Endothelial cell (in vitro differentiated cells): Measurements from ENCODE around the gene ITSN2. TPM values are rescaled to one million over a fixed set of nuclear protein-coding genes. Genes with fewer than 3 reads are reported as not detected.

Experiments
- DNase-seq: peaks from one replicate; pipeline ENCODE4 v3.0.0; 2021; ENCODE audit warnings: low spot score
- H3K27ac Mint-ChIP-seq: one replicate; pipeline ENCODE4 v1.8.0; 2021; ENCODE audit warnings: mixed read lengths, inconsistent platforms; ENCODE audit not compliant: unreplicated experiment
- H3K27me3 Mint-ChIP-seq: one replicate; pipeline ENCODE4 v1.8.0; 2021; ENCODE audit warnings: mild to moderate bottlenecking, moderate library complexity, mixed read lengths, inconsistent platforms; ENCODE audit not compliant: unreplicated experiment
- H3K36me3 Mint-ChIP-seq: one replicate; pipeline ENCODE4 v1.8.0; 2021; ENCODE audit warnings: mild to moderate bottlenecking, low read depth, mixed read lengths, inconsistent platforms; ENCODE audit not compliant: unreplicated experiment
- H3K4me1 Mint-ChIP-seq: one replicate; pipeline ENCODE4 v1.8.0; 2021; ENCODE audit warnings: mild to moderate bottlenecking, mixed read lengths, inconsistent platforms; ENCODE audit not compliant: unreplicated experiment
- H3K4me3 Mint-ChIP-seq: one replicate; pipeline ENCODE4 v1.8.0; 2021; ENCODE audit warnings: mild to moderate bottlenecking, mixed read lengths, inconsistent platforms; ENCODE audit not compliant: unreplicated experiment
- H3K9me3 Mint-ChIP-seq: one replicate; pipeline ENCODE4 v1.8.0; 2021; ENCODE audit warnings: mixed read lengths, inconsistent platforms; ENCODE audit not compliant: unreplicated experiment
- total RNA-seq: library from RNA; stranded (reverse); fragmentation: NEBNext Ultra II Directional; extraction: Animal tissue kit (Norgen Biotek cat#: 25700); gene quantifications from one replicate; pipeline ENCODE4 v1.2.1, GENCODE V29; 2021; ENCODE audit not compliant: unreplicated experiment
- TF ChIP-seq, protein P1 (sequence below): fragments of 200-600 bp; sonication (generic); IDR thresholded peaks from one replicate; pipeline ENCODE4 v1.5.0; 2021; ENCODE audit warnings: antibody characterized with exemption; ENCODE audit not compliant: unreplicated experiment

ITSN2 gene
- total RNA-seq, 1 donor from 2014 or later: 73.3 TPM

DNA sequence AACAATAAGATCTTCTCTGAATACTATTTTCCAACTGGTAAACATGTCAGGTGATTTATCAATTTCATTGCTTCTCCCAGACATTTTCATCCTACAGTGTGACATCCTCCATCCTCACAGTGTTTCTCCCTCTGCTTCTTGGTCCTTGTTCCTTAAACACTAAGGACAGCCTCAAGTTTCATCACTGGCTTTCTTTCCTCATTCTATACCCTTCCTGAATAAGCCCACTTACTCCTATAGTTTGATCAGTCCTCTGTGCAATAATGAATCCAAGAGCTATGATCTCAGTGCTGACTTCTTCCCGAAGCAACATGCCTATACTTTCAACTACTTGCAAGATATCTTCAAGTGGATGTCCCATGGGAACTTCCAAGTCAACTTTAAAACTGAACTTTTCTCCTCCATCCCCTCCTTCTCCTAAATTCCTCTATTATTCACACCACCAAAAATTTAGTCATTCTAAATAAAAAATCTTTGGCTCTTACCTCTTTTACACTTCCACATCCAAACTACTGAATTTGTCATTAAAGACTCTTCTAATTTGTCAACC lies 97.8 kb downstream of the ITSN2 start:
- no peak for DNase-seq
- peaks cover 5% of the 10 kb centered on the region for H3K36me3 Mint-ChIP-seq
- TF ChIP-seq, protein P1, sequence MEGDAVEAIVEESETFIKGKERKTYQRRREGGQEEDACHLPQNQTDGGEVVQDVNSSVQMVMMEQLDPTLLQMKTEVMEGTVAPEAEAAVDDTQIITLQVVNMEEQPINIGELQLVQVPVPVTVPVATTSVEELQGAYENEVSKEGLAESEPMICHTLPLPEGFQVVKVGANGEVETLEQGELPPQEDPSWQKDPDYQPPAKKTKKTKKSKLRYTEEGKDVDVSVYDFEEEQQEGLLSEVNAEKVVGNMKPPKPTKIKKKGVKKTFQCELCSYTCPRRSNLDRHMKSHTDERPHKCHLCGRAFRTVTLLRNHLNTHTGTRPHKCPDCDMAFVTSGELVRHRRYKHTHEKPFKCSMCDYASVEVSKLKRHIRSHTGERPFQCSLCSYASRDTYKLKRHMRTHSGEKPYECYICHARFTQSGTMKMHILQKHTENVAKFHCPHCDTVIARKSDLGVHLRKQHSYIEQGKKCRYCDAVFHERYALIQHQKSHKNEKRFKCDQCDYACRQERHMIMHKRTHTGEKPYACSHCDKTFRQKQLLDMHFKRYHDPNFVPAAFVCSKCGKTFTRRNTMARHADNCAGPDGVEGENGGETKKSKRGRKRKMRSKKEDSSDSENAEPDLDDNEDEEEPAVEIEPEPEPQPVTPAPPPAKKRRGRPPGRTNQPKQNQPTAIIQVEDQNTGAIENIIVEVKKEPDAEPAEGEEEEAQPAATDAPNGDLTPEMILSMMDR: no peak
- H3K9me3 Mint-ChIP-seq: no peaks in the 10 kb centered on the region
- H3K4me1 Mint-ChIP-seq: peaks cover 9% of the 10 kb centered on the region
- no peak overlapping the region for H3K4me3 Mint-ChIP-seq
- H3K27me3 Mint-ChIP-seq: no peaks in the 10 kb centered on the region
- no peak overlapping the region for H3K27ac Mint-ChIP-seq

- Mint-ChIP-seq H3K4me3 (no peak overlapping the region), H3K27me3 (no peaks in the 10 kb centered on the region), H3K9me3 (no peaks in the 10 kb centered on the region), H3K36me3 (peaks cover 8% of the 10 kb centered on the region), H3K4me1 (peaks cover 12% of the 10 kb centered on the region), H3K27ac (no peak overlapping the region)
- DNase-seq: no peak
- TF ChIP-seq, protein P1: no peak
Measured at GRCh38 chr2:24261441-24261840, 98.9 kb downstream of the ITSN2 start.

GRCh38 chr2:24259316-24259715 lies 101.0 kb downstream of the ITSN2 start:
- H3K36me3 Mint-ChIP-seq: peaks cover 8% of the 10 kb centered on the region
- no peak overlapping the region for H3K27ac Mint-ChIP-seq
- DNase-seq: no peak
- TF ChIP-seq, protein P1: no peak
- peaks cover 12% of the 10 kb centered on the region for H3K4me1 Mint-ChIP-seq
- H3K27me3 Mint-ChIP-seq: no peaks in the 10 kb centered on the region
- H3K4me3 Mint-ChIP-seq: no peak overlapping the region
- H3K9me3 Mint-ChIP-seq: no peaks in the 10 kb centered on the region

DNA sequence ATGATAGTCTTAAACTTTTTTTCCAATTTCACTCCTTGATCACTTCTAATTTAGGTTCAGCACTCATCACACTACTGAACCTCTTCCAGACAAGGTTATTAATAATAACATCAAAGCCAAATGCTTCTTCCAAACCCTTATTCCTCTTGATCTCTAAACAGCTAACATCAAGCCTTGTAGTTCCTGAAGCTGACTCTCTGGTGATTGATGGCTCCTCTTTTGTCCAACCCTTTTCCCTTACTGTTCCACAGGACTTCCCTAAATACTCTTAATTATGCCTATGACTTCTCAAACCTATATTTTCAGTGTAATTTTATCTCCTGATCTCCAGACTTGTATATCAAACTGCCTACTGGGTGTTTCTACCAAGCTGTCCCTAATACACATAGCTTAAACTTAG lies 101.6 kb downstream of the ITSN2 start:
- Mint-ChIP-seq H3K36me3 (peaks cover 8% of the 10 kb centered on the region), H3K9me3 (no peaks in the 10 kb centered on the region), H3K4me3 (no peak overlapping the region), H3K27ac (no peak overlapping the region), H3K27me3 (no peaks in the 10 kb centered on the region), H3K4me1 (peaks cover 12% of the 10 kb centered on the region)
- DNase-seq: no peak
- TF ChIP-seq, protein P1: no peak

GRCh38 chr2:24253303-24253919 lies 106.9 kb downstream of the ITSN2 start:
- Mint-ChIP-seq H3K4me3 (no peak overlapping the region), H3K4me1 (peaks cover 3% of the 10 kb centered on the region), H3K9me3 (no peaks in the 10 kb centered on the region), H3K27me3 (no peaks in the 10 kb centered on the region), H3K36me3 (peaks cover 12% of the 10 kb centered on the region), H3K27ac (no peak overlapping the region)
- DNase-seq: no peak
- TF ChIP-seq, protein P1: no peak
